GM13977 (cell line): ENCODE data around the gene MAJIN.

Experiments
- DNase-seq: peaks from one replicate; pipeline ENCODE4 v3.0.0; 2012; ENCODE audit warnings: low spot score
- in situ Hi-C: fragments of 300-500 bp; cut with MboI; formaldehyde crosslinking; loops from one replicate; pipeline ENCODE4 v1.12.0; 2022; ENCODE audit warnings: low sequenced_read_pairs, low pct_unique_long_range_greater_than_20kb, mixed read lengths, inconsistent platforms; ENCODE audit not compliant: unreplicated experiment
- TF ChIP-seq, protein P1 (sequence below): IDR thresholded peaks from 2 replicates; pipeline ENCODE4 v1.5.1; 2012; ENCODE audit warnings: mild to moderate bottlenecking, control low read depth; ENCODE audit not compliant: insufficient read depth; ENCODE audit errors: extremely low read depth, missing control alignments

MAJIN gene

DNA sequence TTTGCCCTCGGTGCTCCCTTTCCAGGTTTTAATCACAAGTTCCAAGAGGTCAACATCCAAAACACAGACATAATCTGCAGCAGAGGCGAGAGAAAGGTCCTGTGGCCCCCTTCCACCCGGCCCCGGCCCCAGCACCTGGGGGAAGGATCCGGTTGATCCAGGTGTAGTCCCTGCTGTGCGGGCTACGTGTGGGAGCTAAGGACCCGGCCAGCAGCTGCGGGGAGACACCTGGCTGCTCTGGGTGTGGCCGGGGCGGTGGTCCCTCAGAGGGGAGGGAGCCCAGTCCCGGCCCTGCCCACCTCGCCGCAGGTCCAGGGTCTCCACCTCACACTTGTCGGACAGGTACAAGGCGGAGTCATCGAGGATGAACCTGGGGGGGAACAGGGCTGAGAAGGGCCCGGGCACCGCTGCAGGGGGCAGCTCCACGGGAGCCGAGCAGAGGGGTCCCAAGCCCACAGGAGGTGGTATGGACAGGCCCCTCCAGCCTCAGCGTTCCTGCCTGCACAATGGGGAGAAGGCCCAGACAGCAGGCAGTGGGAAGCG is 68.5 kb downstream of the MAJIN start:
- in situ Hi-C loops, result no loop called here
- TF ChIP-seq, protein P1, sequence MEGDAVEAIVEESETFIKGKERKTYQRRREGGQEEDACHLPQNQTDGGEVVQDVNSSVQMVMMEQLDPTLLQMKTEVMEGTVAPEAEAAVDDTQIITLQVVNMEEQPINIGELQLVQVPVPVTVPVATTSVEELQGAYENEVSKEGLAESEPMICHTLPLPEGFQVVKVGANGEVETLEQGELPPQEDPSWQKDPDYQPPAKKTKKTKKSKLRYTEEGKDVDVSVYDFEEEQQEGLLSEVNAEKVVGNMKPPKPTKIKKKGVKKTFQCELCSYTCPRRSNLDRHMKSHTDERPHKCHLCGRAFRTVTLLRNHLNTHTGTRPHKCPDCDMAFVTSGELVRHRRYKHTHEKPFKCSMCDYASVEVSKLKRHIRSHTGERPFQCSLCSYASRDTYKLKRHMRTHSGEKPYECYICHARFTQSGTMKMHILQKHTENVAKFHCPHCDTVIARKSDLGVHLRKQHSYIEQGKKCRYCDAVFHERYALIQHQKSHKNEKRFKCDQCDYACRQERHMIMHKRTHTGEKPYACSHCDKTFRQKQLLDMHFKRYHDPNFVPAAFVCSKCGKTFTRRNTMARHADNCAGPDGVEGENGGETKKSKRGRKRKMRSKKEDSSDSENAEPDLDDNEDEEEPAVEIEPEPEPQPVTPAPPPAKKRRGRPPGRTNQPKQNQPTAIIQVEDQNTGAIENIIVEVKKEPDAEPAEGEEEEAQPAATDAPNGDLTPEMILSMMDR, result no peak

DNA sequence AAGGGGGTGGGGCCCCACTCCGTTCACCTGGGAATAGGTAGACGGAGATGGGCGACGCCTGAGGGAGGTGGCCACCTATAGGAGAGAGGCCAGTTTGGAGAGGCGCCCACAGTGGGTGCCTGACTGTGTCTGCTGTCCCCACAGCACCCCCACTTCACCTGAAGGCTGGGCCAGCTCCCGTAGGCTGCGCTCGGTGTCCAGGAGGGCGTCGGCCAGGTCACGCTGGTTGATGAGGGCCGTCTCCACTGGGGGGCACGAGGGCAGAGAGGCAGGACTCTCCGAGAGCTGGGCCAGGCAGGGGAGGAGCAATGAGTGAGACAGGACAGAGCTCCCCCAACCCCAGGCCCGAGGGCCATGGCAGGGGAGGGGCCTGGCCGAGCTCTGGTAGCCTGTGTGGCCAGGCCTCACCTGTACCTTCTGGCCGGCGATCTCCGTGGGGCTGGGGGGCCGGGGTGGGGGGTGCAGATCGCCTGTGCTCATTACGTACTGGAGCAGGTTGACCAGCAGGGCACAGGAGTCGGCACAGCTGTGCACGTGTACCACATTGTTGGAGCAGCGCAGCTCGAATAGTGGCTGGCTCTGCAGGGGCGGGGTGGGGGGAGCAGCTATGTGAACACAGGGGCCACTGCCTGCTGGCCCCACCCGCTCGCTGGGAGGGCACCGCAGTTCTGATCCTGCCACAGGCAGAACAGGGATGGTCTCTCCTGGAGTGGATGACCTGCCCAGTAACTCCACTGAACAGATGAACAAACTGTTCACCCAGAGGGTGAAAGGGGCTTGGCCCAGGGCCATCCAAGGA is 69.6 kb downstream of the MAJIN start:
- in situ Hi-C loops, result no loop called here
- DNase-seq, result no peak
- TF ChIP-seq, protein P1, result no peak

More for the DNA sequence above, 68.5 kb downstream of the MAJIN start:
- DNase-seq, result no peak

DNA sequence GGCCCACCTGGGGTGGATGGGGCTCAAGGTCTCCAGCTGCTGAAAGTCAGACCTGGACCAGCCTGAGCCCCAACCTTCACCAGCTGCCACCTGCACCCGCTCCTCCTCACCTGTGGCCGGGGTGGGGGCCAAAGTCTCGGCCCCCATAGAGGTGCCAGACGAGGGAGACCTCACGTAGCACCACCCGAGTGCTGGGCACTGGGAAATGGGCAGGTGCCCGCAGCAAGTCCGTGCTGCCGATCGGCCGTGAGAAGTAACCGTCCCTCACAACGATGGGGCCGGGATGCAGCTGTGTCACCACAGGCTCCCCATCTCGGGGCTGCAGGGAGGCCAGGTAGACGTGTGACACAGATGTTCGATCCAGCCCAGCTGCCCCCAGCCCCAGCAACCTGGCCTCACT is 71.1 kb downstream of the MAJIN start:
- in situ Hi-C loops, result no loop called here
- TF ChIP-seq, protein P1, result no peak
- no peak for DNase-seq

DNA sequence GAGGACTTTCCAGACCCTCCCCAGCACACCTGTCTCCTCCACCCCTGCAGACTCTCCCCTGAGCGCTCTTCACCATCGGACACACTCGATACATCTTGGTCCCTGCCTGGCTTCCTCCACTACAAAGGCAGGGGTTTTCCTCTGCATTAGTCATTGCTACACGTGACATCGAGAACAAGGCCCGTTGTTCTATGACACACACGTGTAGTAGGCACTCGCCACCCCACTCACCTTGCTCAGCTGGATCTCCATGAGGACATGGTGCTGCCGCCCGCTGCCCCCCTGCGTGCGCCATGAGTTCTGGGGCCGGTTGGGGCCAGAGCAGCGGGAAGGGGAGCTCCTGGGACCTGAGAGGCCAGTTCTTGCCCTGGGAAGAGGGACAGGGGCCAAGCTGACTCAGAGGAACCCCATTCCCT is 71.6 kb downstream of the MAJIN start:
- in situ Hi-C loops, result no loop called here
- peak; percentile 87 for DNase-seq

DNA sequence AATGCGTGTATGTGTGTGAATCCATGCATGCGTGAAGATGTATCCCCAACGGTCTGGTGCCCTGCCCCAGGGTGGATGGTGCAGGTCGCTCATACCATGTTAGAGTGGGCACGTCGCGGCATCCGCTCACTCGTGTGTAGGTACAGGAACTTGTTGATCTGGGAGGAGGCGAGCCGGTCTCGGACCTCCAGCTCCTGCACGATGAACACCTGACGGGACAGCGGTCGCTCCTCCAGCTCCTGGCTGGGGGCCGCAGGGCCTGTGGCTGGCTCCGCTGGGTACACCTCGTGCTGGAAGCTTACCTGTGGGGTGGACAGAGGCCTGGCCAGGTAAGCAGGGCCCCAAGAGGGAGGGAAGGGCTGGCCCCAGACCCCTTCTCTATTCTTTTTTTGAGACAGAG is 73.4 kb downstream of the MAJIN start:
- in situ Hi-C loops, result no loop called here

More for the DNA sequence above, 71.6 kb downstream of the MAJIN start:
- TF ChIP-seq, protein P1, result no peak

DNA sequence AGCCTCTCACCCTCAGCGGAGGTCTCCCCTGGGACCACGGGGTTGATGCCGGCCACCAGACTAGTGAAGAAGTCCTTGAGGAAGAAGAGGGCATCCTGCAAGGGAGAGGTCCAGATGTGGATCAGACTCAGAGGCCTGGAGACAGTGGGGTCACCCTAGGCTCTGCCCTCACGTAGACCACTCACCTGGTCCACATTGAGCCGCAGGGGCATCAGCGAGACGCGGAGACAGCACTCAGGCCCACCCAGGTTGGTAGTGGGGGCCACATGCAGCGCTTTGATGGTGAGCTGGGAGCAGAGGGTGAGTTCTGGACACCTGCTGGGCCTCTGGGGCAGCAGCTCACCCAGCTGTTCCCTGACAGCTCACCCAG is 73.8 kb downstream of the MAJIN start:
- in situ Hi-C loops, result no loop called here
- TF ChIP-seq, protein P1, result no peak
- no peak for DNase-seq

More for the DNA sequence above, 73.4 kb downstream of the MAJIN start:
- no peak for DNase-seq
- TF ChIP-seq, protein P1, result no peak
